HG03103 (cell line): ENCODE results near the gene CHRDL2.

ENCODE experiments used
- ATAC-seq: cut with Tn5 transposase; IDR thresholded peaks from one replicate; pipeline ENCODE4 v1.9.1; 2021; ENCODE audit warnings: low read depth; ENCODE audit not compliant: unreplicated experiment

Gene CHRDL2

DNA sequence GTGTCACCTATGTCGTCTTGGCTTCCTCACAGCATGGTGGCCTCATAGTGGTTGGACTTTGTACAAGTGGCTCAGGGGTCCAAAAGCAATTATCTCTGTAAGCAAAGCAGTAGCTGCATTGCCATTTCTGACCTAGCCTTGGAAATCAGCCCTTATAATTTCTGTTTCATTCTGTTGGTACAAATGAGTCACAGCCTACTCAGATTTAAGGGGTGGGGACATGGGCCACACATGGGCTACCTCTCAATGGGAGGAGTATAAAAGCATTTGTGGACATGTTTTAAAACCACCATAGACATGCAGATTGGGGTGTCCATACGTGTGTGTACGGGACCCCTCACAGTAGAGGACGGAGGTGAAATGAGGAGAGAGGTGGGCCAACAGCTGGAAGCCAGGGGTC lies 41.6 kb downstream of the CHRDL2 start:
- ATAC-seq: no peak

DNA sequence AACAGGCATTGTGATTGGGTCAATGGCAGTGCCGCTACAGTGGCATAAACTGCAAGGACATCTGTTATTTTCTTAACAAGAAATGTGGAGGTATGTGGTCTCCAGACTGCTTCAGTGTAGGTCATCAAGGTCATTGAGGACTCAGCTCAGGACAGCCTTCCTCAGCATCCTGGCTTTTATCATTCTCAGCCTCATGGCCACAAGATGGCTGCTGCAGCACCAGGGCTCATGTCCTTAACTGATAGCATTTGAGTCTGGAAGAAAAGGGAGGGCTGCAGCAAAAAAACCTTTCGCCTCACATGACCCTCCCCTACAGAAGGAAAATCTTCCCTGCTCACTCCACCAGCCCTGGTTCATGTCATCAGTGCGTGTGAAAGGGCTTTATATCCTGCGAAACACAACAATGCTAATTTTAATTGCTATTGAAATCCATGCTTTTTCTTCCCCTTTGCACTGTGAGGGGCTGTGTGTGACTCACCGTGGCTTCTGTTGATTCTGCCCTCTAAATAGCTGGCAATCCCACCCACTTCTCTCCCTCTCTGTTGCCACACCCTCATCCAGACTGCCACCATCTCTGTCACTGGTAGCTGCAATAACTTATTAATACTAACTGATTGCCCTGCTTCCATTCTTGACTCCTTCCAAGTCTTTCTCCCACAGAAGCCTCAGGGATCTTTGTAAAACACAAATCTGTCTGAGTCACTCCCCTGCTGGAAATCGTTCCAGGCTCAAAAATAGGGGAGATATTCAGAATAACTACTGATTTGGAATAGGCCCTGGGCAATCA lies 43.8 kb downstream of the CHRDL2 start:
- ATAC-seq: no peak

DNA sequence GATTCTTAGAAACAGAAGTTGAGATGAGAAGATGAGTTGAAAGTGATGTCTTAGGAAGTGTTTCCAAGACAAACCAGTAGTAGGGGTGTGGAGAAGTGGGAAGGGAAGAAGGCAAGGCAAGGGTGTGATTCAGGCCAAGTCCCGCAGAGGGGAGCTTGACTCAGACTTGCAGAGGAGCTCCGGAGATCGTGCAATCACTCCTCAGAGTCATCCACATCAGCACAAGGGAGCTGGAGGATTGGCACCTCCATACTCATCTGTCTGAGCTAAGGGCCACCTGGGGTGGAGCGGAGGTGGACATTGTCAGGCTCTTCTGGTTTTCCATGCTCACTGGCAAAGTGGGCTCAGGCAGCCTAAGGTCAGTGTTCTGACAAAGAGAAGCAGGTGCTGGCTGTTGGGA lies 44.4 kb downstream of the CHRDL2 start:
- ATAC-seq: no peak

DNA sequence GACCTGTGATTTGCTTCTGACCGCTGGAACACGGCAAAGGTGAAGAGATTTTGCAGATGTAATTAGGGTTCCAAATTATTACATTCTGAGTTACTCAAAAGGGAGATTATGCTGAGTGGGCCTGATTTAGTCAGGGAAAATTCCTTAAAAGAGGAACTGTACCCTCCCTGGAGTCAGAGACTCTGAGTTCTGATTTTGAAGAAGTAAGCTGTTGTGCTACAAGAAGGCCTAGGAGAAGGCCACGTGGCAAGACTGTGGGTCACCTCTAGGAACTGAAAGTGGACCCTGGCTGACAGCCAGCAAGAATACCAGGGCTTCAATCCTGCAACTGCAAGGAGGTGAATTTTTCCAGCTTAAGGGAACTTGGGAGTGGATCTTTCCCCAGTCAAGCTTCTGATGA lies 45.3 kb downstream of the CHRDL2 start:
- ATAC-seq: no peak

DNA sequence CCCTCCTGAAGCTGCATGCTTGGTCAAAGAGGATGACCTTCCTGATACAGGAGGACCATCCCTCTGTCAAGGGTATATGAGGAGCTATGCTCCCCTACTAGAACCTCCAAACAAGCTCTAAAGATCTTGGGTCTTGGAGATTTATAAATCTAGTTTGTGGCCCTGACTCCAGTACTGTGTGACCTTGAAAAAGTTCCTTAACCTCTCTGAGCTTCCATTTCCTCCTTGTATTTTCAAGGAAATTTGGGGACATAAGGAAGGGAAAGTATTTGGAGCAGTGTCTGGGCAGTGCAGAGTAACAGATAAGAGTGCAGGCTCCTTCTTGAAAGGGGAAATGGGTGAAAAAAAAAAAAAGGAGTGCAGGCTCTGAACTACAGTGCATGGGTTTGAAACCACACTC lies 45.9 kb downstream of the CHRDL2 start:
- no peak for ATAC-seq

DNA sequence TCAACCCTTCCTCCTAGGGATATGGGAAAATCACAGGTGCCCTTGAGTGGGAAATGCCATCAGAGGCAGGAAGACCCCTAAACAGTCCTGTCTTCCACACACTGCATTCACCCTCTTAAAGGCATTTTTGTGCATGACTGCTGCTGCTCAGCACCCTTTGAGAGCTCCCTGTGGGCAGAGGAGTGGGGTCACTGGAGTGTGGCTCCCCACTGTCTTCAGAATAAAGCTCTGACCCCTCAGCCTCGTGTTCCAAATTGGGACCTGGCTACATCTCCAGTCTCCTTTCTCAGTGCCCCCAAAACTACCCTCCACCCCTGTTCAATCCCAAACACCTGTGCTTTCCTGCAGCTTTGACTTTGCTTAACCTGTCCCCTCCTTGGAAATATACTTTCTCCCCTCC lies 46.6 kb downstream of the CHRDL2 start:
- no peak for ATAC-seq

DNA sequence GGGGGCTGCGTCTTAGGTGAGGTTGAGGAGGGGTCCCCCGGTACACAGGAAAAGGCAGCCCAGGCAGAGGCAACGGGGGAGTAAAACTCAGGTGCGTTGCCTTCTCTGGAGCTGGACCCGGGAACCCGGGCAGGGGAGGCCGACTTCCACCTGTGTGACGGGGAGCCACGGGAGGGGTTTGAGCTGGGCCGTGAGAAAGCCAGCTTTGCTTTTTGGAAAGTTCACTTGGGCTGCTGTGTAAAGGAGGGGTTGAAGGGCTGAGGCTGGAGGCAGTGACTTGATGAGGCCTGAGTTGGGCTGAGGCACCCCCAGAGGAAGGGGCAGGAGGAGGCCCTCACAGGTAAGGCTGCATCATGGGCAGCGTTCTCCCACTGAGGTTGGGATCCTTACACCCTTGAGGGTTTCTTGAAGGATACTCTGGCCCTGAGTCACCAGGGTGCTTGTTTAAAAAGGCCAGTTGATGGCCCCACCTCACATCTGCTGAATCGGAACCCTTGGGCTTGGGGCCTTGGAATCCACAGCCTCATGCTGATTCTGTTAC lies 47.2 kb downstream of the CHRDL2 start:
- no peak for ATAC-seq

DNA sequence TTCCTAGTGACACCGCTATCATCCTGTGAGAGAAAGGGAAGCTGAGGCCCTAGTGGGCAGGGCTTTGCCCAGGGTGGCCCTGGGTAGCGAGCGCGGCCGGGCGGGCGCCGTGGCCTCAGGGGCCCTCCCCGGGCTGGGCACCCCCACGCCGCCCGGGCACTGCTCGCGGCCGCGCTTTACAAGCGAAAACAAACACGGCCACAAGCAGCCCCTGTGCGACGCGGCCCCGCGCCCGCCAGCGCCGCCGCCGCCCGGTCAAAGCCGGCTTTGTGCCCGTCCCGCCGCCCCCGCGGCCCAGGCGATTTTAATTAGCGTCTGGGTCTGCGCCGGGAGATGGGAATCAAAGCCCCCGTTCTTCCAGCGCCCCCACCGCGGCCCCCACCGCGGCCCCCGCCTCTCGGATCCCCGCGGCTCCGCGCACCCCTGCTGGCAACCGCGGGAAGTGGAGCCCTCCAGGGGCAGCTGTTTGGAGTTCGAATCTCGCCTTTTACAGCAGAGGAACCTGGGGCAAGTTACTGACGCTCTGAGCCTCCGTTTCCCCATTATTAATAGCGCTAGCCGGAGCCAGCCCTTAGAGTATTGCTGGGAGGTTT lies 47.9 kb downstream of the CHRDL2 start:
- ATAC-seq: no peak

DNA sequence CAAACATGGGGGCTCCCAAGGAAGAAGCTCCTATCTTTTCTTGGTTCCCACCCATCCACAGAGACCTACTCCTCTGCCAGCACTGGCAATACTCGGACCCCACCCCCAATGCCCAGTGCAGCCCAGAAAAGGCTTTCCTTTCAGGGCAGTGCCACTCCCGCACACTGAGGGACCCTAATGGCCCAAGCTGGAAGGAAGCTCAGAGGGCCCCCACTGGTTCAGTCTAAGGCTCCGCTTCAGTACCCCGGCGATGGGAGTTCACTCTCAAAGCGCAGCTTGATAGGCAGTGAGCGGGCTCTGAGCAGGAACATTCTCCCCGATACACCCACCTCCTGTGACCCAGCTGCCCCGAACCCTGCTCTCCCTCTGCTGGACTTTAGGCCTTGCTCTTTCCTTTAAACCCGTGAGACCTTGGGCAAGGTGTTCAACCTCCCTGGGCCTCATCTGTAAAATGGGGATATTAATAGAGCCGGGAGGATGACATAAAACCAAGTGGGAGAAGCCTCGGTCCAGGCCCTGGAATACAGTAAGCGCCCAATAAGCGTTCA lies 48.4 kb downstream of the CHRDL2 start:
- no peak for ATAC-seq

DNA sequence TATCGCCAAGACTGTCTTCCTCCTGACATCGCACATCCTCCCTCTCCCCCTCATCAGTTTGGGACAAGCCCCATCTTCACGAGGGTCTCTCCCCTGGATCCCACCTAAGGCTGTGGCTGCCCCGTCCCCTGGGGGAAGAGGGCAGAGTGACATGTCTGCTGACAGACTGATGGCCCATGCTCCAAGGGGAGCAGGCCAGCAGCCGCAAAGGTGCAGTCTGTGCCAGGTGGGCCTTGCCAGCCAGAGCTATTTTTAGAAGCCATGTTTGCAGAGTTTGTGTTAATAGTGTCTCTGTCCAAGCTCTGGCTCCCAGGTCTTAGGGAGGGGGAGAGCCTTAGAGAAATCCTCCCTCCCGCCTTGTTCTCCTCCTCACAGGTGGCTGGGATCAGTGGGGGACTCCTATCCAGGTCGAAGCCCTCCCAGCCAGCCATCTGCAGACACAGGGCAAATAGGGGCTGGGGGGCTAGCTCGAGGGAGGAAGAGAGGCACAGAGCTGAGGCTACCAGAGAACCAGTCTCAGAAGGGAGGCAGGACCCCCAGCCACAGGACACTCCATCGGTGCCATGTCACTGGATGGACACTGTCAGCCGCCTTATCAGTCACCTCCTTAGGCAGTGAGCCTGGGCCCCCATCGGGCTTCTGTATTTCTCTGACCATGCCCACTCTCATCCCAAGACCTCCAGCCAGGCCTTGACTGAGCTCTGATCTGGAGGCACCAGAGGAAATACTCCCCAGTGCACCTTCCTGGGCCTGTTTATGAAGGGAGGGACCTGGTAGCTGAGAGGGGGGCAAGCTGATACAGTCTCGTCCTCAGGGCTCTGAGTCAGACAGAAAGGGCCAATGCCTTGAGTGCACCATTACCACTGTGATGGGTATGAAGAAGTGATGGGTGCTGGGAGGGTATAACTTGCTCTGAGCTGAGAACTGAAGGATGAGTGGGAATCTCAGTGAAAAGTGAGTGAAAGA lies 49.3 kb downstream of the CHRDL2 start:
- ATAC-seq: no peak

DNA sequence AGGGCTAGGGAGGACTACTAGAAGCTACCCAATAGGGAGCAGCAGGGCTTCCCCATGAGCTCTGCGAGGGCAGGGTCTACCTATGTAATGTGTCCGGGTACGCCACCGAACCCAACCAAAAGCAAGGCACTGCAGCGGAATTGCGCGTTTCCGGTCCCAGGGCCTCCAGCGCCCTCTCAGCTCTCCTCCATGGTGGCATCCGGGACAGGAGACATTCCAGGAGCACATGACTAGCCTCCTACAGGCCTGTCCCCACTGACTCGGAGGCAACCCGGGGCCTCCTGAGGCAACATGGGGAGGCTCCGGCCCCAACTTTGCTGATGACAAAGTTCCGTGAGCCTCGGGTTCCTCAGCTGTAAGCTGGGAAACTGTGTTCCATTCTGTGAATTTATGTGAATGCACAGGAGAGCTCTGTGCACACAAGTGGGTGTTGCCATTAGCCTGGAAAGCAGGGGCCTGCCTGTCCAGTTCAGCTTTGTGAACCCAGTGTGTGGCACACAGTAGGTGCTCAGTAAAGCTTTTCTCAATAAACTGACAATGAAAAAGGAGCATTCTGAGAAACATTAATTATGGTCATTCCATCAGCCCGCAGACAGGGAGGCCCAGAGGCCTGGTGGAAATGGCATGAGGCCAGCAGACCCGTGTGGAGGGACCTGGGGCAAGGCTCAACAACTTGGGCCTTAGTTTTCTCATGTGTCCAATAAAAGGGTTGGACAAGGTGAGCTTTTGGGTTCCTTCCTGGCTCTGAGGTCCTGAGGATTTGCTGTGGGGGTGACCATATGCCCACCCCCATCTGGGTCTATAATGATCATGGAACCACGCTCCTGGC lies 50.3 kb downstream of the CHRDL2 start:
- ATAC-seq: no peak

DNA sequence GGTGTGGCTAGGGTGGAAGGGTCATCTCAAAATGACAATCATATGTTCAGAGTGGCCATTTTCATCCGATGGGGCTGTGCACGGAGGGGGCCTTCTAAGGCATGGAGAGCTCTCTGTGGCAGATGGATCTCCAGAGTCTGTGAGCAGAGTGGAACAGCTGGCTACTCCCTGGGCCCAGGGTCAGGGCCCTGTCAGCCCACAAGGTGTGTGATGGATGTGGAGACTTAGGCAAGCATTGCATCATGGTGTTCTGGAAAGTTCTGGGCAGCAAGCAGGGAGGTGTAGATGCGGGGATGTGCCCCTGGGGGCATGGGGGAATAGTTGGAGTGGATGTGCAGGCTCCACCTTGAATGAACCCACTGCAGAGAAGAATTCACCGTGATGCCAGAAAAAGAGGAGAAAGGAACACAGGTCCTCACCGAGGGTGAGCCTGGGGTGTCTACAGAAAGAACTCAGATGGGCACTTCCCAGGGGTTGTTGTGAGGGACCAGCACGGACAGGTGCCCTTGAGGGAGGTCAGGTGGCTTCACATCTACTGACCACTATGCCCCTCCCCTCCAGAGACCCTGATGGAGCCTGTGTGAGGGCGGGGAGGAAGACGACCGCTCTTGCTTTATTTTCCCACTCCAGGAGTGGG lies 51.1 kb downstream of the CHRDL2 start:
- ATAC-seq: no peak

DNA sequence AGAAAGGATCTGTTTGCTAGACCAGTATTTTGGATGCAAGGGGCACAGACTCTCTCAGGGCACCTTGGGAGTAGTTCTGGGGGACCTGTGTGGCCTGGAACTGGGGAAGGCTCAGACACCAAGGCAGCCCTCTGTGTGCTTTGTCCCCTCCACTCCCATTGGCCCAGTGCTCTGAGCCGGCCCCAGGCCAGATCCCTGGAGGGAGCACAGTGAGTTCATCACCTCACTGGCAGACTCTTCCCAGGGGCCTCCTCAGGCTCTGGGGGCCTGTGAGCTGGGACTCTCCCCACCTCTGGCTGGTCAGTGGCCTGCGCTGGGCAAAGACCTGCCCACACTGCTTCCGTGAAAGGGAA lies 51.7 kb downstream of the CHRDL2 start:
- no peak for ATAC-seq

DNA sequence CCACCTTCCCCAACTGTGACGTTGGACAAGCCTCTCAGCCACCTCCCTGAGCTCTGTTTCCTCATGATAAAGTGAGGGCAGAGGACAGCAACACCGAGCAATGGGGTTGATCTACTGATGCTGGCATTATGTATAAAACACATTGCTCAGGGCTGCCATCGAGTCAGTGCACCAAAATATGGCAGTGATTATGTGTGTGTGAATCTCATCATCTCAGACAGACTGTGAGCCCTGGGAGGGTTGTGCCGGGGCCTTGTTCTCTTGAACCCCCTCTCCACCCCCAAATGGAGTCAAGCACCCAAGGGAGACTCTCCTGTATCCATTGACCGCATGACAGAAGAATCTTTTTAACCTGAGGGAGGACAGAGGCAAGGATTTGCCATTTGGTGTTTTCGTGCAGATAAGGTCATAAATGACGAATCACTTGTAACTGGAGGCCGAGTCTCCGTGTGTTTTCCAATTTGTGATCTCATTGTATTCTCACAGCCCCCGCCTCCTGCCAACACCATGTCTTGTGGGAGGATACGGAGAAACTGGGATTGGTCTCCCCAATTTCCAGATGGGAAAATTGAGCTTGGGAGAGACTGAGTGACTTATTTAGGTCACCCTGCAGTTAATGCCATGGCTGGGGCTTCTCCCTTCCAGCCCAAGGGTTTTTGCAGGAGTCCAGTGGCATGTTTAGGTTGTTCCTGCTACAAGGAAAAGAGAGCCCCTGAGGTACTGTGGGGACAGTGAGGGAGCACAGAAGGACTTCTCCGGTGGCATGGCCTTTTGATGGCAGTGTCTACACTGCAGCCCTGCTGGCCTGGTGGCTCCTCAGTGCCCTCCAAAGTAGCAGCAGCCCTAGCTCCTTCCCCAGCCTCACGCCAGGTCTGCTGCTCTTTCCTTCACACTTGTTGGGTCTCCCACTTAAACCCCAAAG lies 52.4 kb downstream of the CHRDL2 start:
- no peak for ATAC-seq

DNA sequence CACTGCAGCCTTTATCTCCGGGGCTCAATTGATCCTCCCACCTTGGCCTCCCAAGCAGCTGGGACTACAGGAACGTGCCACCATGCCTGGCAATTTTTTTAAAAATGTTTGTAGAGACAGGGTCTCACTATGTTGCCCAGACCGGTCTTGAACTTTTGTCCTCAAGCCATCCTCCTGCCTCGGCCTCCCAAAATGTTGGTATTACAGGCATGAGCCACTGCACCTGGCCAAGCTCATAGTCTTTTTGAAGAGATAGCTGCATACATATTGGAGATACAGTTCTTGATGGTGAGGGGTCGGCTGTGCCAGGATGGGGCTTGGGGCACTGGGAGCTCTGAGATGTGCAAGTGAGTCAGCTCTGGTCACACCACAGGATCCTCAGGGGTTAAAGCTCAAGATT lies 53.2 kb downstream of the CHRDL2 start:
- no peak for ATAC-seq

DNA sequence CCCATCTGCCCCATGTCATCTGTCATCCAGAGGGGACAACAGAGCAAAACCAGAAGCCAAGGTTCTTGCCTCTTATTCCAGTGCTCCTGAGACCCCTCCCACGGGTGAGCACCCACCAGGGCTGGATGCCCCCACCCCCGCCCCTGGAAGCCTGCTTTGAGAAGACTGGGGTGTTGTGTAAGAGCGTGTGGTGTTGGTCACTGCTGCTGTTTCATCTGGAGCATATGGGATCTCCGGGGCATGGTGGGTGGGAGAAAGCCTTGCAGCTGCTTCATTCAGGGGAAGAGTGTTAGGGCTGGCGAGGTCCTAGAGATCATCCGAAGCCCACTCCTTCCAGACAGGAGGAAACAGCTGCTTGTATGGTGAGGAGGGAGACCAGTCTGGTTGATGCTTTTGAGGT lies 54.1 kb downstream of the CHRDL2 start:
- no peak for ATAC-seq

DNA sequence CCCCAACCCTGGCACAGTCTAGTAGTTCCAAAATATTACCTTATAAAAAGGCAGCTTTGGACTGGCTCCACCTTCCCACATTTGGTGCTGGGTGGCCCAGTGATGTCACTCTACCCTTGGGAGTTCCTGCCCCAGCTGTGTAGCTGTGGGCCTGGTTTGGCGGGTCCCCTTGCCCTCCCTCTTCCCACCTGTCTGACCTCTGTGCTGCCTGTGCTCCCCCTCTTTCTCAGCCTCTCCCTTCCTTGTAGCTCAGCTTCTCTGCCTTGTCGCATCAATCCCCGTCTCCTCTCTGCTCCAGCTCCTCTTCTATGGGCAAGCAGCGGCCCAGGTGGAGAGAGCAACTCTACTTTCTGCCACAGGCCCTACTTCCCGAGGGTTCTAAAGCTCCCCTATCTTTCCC lies 54.6 kb downstream of the CHRDL2 start:
- ATAC-seq: no peak

DNA sequence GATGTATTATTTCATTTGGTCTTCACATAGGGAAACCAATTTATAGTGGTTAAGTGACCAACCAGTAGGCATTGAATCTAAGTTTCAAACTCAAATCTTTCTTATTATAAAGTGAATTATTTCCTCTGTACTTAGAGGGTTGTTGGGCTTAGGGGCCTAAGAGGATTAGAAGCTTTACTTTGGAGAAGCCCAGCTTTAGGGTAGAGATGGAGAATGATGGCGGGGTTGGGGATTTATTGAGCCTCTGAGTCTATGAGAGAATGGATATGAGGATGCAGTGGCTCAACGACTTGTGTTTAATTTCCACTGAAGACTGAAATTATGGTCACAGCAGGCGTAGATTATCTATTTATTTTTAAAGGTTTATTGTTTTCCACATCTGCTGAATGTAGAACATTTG lies 55.5 kb downstream of the CHRDL2 start:
- no peak for ATAC-seq
